Hematopoietic multipotent progenitor cell (in vitro differentiated cells): ENCODE measurements around the gene CD3D. TPM values are rescaled to one million over a fixed set of nuclear protein-coding genes. Genes with fewer than 3 reads are reported as not detected.

Experiments
- DNase-seq, 3 donors: peaks; one replicate each; pipeline ENCODE4 v3.0.0-alpha.2; 2011 to 2015; ENCODE audit warnings: low read depth in 2 of 3, low spot score in 2 of 3
- small RNA-seq: library from RNA; depleted of rRNA; stranded (forward); fragments of <200 nt; gene quantifications from one replicate; pipeline ENCODE3, GENCODE V24; 2012
- total RNA-seq: library from RNA; depleted of rRNA; stranded (reverse); fragments of >200 nt; gene quantifications from one replicate; pipeline ENCODE4 v1.2.3, GENCODE V29; 2012

The CD3D gene
- total RNA-seq, 1 donor: 0.27 TPM

DNA sequence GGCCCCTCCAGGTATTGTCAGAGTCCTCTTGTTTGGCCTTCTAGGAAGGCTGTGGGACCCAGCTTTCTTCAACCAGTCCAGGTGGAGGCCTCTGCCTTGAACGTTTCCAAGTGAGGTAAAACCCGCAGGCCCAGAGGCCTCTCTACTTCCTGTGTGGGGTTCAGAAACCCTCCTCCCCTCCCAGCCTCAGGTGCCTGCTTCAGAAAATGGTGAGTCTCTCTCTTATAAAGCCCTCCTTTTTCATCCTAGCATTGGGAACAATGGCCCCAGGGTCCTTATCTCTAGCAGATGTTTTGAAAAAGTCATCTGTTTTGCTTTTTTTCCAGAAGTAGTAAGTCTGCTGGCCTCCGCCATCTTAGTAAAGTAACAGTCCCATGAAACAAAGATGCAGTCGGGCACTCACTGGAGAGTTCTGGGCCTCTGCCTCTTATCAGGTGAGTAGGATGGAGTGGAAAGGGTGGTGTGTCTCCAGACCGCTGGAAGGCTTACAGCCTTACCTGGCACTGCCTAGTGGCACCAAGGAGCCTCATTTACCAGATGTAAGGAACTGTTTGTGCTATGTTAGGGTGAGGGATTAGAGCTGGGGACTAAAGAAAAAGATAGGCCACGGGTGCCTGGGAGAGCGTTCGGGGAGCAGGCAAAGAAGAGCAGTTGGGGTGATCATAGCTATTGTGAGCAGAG, 37.8 kb downstream of the CD3D start, which contains the start of gene CD3E:
Gene CD3E (plus strand): TSS at position 163 of the 681 bp plus-strand sequence. CDS start 223 bp downstream, at position 386.
- no peak for DNase-seq

DNA sequence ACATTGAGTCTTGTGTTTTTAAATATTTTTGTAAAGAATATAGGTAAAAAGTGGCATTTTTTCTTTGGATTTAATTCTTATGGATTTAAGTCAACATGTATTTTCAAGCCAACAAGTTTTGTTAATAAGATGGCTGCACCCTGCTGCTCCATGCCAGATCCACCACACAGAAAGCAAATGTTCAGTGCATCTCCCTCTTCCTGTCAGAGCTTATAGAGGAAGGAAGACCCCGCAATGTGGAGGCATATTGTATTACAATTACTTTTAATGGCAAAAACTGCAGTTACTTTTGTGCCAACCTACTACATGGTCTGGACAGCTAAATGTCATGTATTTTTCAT, 38.3 kb downstream of the CD3D start:
- DNase-seq: peak in 1 of 3 donors; percentile 47

- DNase-seq: no peak
Observed at GRCh38 chr11:118301600-118302195, 40.8 kb downstream of the CD3D start.

- peak in 2 of 3 donors; percentile 43 to 66 for DNase-seq
Observed at GRCh38 chr11:118295815-118296454, 46.6 kb downstream of the CD3D start.

- peak in 1 of 3 donors; percentile 29 for DNase-seq
Observed at GRCh38 chr11:118295199-118295598, 47.3 kb downstream of the CD3D start.

GRCh38 chr11:118294053-118294452, 48.5 kb downstream of the CD3D start:
- no peak for DNase-seq

GRCh38 chr11:118291477-118292135, 50.9 kb downstream of the CD3D start:
- DNase-seq: no peak

- peak in 2 of 3 donors; percentile 53 to 70 for DNase-seq
Observed at GRCh38 chr11:118290923-118291322, 51.6 kb downstream of the CD3D start.

DNA sequence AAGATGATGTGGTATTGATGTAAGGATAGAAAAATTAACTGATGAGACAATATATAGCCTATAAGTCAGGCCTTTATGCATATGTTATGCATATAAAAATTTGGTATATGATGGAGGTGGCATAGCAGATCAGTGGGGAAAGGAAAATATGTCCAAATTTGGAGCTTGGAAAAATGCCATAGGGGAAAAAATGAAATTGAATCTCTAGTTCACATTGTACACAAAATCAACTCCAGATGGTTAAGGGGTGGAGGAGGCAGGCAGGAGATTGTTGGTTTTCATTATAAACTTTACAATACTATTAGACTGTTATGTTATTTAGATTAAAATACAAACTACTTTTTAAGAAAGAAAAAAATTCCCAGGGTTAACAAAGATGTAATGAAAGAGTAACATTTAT, 53.1 kb downstream of the CD3D start:
- DNase-seq: no peak

Small RNAs within 50 kb of the gene (small RNA-seq; reads per million reads assigned to genes)
- not detected for gene AP001582.1

Other genes starting within 250 kb of the CD3D start
- gene SCN4B, start 189.9 kb downstream of the CD3D start, total RNA-seq: not detected
- not detected for gene SCN2B, start 166.1 kb downstream of the CD3D start, total RNA-seq
- 26.9 TPM for gene JAML, start 117.7 kb downstream of the CD3D start, total RNA-seq
- 2.2 TPM for gene MPZL3, start 90.3 kb downstream of the CD3D start, total RNA-seq
- 2.4 TPM for gene MPZL2, start 78.4 kb downstream of the CD3D start, total RNA-seq
- 0.54 TPM for gene CD3E, start 38.0 kb downstream of the CD3D start, total RNA-seq
- gene CD3G, start 1.6 kb upstream of the CD3D start, total RNA-seq: under 0.01 TPM
- 26.4 TPM for gene UBE4A, start 16.9 kb upstream of the CD3D start, total RNA-seq
- gene ATP5MG, start 58.9 kb upstream of the CD3D start, total RNA-seq: 50.1 TPM
- 78.4 TPM for gene KMT2A, start 93.8 kb upstream of the CD3D start, total RNA-seq
- gene TTC36, start 184.8 kb upstream of the CD3D start, total RNA-seq: 1.1 TPM
- 35.8 TPM for gene TMEM25, start 188.5 kb upstream of the CD3D start, total RNA-seq
- 24.0 TPM for gene IFT46, start 223.2 kb upstream of the CD3D start, total RNA-seq
- gene ARCN1, start 229.7 kb upstream of the CD3D start, total RNA-seq: 27.5 TPM